GM21360 (cell line): ENCODE results near the gene PIBF1.
"Not testable (repeated sequence)": the region's sequence is repeated elsewhere in the genome, so short reads cannot be mapped to it uniquely, and the experiment has no call there.

ENCODE experiments used
- ATAC-seq: cut with Tn5 transposase; IDR thresholded peaks from one replicate; pipeline ENCODE4 v1.9.1; 2021; ENCODE audit warnings: mild to moderate bottlenecking, moderate library complexity; ENCODE audit not compliant: unreplicated experiment

The PIBF1 gene

GRCh38 chr13:72901546-72901945, 119.6 kb downstream of the PIBF1 start:
- ATAC-seq, result not testable (repeated sequence)

GRCh38 chr13:72908416-72908815, 126.5 kb downstream of the PIBF1 start:
- ATAC-seq, result no peak

GRCh38 chr13:72911981-72912380, 130.0 kb downstream of the PIBF1 start:
- no peak for ATAC-seq

- ATAC-seq, result no peak
These were observed 138.2 kb downstream of the PIBF1 start for GRCh38 chr13:72920097-72920496.

GRCh38 chr13:72931311-72931710, 149.4 kb downstream of the PIBF1 start:
- ATAC-seq, result no peak

- no peak for ATAC-seq
These were observed 150.3 kb downstream of the PIBF1 start for GRCh38 chr13:72932250-72932649.

- ATAC-seq, result not testable (repeated sequence)
These were observed 164.3 kb downstream of the PIBF1 start for GRCh38 chr13:72946267-72946666.

GRCh38 chr13:72952529-72953141, 170.7 kb downstream of the PIBF1 start:
- no peak for ATAC-seq

GRCh38 chr13:72953391-72953965, 171.5 kb downstream of the PIBF1 start:
- ATAC-seq, result no peak

- ATAC-seq, result no peak
These were observed 177.7 kb downstream of the PIBF1 start for GRCh38 chr13:72959643-72960042.

GRCh38 chr13:72960114-72960513, 178.2 kb downstream of the PIBF1 start:
- no peak for ATAC-seq

- ATAC-seq, result no peak
These were observed 178.6 kb downstream of the PIBF1 start for GRCh38 chr13:72960541-72960940.

- peak; percentile 77 for ATAC-seq
These were observed 181.8 kb downstream of the PIBF1 start for GRCh38 chr13:72963762-72964161.

GRCh38 chr13:72970301-72970880, 188.5 kb downstream of the PIBF1 start:
- ATAC-seq, result no peak

GRCh38 chr13:72970956-72971355, 189.0 kb downstream of the PIBF1 start:
- ATAC-seq, result no peak

GRCh38 chr13:72973234-72973633, 191.3 kb downstream of the PIBF1 start:
- no peak for ATAC-seq

- no peak for ATAC-seq
These were observed 201.3 kb downstream of the PIBF1 start for GRCh38 chr13:72983085-72983768.

- ATAC-seq, result no peak
These were observed 203.7 kb downstream of the PIBF1 start for GRCh38 chr13:72985610-72986009.

- no peak for ATAC-seq
These were observed 204.3 kb downstream of the PIBF1 start for GRCh38 chr13:72986197-72986596.

- no peak for ATAC-seq
These were observed 209.0 kb downstream of the PIBF1 start for GRCh38 chr13:72990953-72991352.

GRCh38 chr13:72998012-72998411, 216.1 kb downstream of the PIBF1 start:
- ATAC-seq, result no peak
